Coronary artery (tissue), 2 donors: Measurements from ENCODE around the gene SPACA7.

Experiments
- DNase-seq: peaks from one replicate; pipeline ENCODE4 v3.0.0-alpha.2; 2017; ENCODE audit warnings: low spot score
- H3K27ac ChIP-seq, 2 donors: fragments of 200-600 bp; sonication (generic); one replicate each; pipeline ENCODE4 v1.5.1; 2016 to 2019
- H3K4me3 ChIP-seq: fragments of 200-600 bp; sonication (generic); 2 replicates; pipeline ENCODE4 v1.5.1; 2016; ENCODE audit warnings: mild to moderate bottlenecking, moderate library complexity
- CTCF ChIP-seq: fragments of 200-600 bp; sonication (generic); IDR thresholded peaks from one replicate; pipeline ENCODE4 v1.5.1; 2019; ENCODE audit warnings: antibody characterized with exemption

SPACA7 gene

GRCh38 chr13:112376050-112376681 lies at the start of gene SPACA7:
Gene SPACA7, plus strand, starts transcription at chr13:112376355. Its CDS starts 31 bp downstream, at chr13:112376386.
- no peak for TF ChIP-seq CTCF
- no peak within 1 kb of the TSS for H3K4me3 ChIP-seq
- DNase-seq, result no peak
- no peak within 1 kb of the TSS for H3K27ac ChIP-seq

- no peak overlapping the region for H3K27ac ChIP-seq
- peak; percentile 38 for DNase-seq
- TF ChIP-seq CTCF, result no peak
- H3K4me3 ChIP-seq, result no peak overlapping the region
Observed at GRCh38 chr13:112326821-112327370, 49.3 kb upstream of the SPACA7 start.

GRCh38 chr13:112328936-112329335 lies 47.2 kb upstream of the SPACA7 start:
- no peak for DNase-seq
- no peak overlapping the region for H3K4me3 ChIP-seq
- no peak overlapping the region for H3K27ac ChIP-seq
- no peak for TF ChIP-seq CTCF

- no peak overlapping the region for H3K27ac ChIP-seq
- DNase-seq, result no peak
Observed at GRCh38 chr13:112329376-112329775, 46.8 kb upstream of the SPACA7 start.

GRCh38 chr13:112330066-112330465 lies 46.1 kb upstream of the SPACA7 start:
- DNase-seq, result no peak
- TF ChIP-seq CTCF, result no peak
- Histone ChIP-seq H3K4me3 (no peak overlapping the region), H3K27ac (no peak overlapping the region)

More at GRCh38 chr13:112329376-112329775, 46.8 kb upstream of the SPACA7 start:
- H3K4me3 ChIP-seq, result no peak overlapping the region
- TF ChIP-seq CTCF, result no peak

- no peak for TF ChIP-seq CTCF
- no peak overlapping the region for H3K4me3 ChIP-seq
- H3K27ac ChIP-seq, result no peak overlapping the region
- no peak for DNase-seq
Observed at GRCh38 chr13:112330479-112331381, 45.4 kb upstream of the SPACA7 start.
